ENCODE data around the gene SLC25A21.
A peak's percentile ranks its signal among the peaks of the same experiment; 100 is the strongest.
"Not testable (repeated sequence)": the region's sequence is repeated elsewhere in the genome, so short reads cannot be mapped to it uniquely, and the experiment has no call there.

Gene SLC25A21

DNA sequence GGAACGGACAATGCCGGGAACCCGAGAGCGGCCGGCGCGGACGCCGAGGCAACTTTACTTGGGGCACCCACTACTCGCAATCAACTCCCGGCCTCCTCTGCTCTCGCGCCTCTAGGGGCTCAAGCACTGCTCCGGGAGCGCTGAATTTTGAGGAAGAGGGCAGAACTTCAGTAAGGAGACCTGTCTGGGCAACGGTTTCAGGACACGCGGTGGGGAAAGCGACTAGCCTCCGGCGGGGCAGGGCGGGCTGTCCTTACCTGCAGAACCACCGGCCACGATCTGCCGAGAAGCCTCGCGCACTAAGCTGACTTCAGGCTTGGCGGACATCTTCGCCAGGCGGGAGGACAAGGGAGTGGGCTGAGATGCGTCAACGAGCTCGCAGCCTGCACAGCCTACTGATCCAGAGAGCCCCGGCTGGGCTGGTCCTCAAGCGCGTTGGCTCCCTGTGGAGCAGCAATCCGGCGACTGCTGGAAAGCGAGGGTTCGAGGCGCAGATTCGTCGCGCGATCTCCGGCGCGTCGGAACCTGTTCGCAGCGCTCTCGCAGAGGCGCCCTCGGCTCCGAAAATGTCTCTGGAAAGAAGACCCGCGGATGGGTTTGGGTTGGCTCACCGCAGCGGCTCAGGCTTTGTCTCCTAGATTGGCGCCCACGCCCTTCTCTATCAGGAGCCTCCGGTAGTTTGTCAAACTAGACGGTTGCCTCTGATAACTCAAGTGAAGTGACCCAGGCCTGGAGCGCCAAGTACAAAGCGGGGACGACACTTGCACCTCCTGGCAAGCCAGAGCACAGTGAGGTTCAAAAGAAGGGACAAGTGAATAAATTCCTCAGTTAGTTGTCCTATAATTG, at the start of gene SLC25A21:
TSS of gene SLC25A21 (minus strand) at position 583 of the 846 bp plus-strand sequence.
- H3K9me3 Mint-ChIP-seq = no peaks in the 10 kb centered on the region
- no peaks in the 10 kb centered on the region for H3K27me3 Mint-ChIP-seq (ENCODE audit: low read depth)
- H3K4me1 Mint-ChIP-seq = peaks cover 27% of the 10 kb centered on the region
- TF ChIP-seq, protein P1, sequence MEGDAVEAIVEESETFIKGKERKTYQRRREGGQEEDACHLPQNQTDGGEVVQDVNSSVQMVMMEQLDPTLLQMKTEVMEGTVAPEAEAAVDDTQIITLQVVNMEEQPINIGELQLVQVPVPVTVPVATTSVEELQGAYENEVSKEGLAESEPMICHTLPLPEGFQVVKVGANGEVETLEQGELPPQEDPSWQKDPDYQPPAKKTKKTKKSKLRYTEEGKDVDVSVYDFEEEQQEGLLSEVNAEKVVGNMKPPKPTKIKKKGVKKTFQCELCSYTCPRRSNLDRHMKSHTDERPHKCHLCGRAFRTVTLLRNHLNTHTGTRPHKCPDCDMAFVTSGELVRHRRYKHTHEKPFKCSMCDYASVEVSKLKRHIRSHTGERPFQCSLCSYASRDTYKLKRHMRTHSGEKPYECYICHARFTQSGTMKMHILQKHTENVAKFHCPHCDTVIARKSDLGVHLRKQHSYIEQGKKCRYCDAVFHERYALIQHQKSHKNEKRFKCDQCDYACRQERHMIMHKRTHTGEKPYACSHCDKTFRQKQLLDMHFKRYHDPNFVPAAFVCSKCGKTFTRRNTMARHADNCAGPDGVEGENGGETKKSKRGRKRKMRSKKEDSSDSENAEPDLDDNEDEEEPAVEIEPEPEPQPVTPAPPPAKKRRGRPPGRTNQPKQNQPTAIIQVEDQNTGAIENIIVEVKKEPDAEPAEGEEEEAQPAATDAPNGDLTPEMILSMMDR (IDR thresholded peaks at IDR 0.05; ENCODE audit: unreplicated experiment in 3 of 3) = peak in 1 of 3 experiments; percentile 23
- H3K4me3 Mint-ChIP-seq = peak within 1 kb of the TSS; percentile 90 to 99 (median 94)
- peak within 1 kb of the TSS; percentile 99 to 100 (median 100) for H3K27ac Mint-ChIP-seq
- no peaks in the 10 kb centered on the region for H3K36me3 Mint-ChIP-seq (ENCODE audit: low read depth)

DNA sequence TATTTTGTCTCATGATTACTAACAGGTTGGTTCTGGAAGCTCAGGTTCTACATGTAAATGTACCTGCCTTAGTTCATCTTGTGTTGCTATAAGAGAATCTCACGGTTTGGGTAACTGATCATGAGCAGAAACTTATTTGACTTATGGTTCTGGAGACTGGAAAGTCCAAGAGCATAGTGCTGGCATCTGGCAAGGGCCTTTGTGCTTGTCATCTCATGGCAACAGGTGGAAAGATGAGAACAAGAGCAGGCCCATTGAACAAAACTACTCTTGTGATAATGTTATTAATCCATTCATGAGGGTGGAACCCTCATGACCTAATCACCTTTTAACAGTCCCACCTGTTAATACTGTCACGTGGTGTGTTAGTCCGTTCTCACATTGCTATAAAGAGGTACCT, 48.7 kb upstream of the SLC25A21 start:
- TF ChIP-seq, protein P1 (IDR thresholded peaks at IDR 0.05; ENCODE audit: unreplicated experiment in 3 of 3) = no peak
- Mint-ChIP-seq H3K27ac (no peak overlapping the region), H3K4me1 (no peaks in the 10 kb centered on the region), H3K4me3 (no peak overlapping the region), H3K36me3 (ENCODE audit: low read depth) (peaks cover 64% of the 10 kb centered on the region), H3K27me3 (ENCODE audit: low read depth) (peaks cover 4% of the 10 kb centered on the region), H3K9me3 (peaks cover 39% of the 10 kb centered on the region)

DNA sequence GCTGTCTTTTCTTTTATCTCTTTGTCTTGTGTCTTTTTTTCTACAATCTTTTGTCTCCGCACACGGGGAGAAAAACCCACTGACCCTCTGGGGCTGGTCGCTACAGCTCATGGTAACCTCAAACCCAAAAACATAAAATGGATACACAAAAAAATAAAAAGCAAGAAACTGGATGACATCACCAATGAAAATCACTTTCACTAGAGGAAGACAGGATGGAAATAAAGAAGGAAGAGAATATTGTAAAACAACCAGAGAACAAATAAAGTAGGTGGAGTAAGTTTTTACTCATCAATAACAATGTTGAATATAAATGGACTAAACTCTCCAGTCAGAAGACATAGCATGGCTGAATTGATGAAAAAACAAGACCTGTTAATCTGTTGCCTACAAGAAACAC, 42.9 kb upstream of the SLC25A21 start:
- Mint-ChIP-seq H3K27me3 (ENCODE audit: low read depth) (no peaks in the 10 kb centered on the region), H3K9me3 (peaks cover 52% of the 10 kb centered on the region)

DNA sequence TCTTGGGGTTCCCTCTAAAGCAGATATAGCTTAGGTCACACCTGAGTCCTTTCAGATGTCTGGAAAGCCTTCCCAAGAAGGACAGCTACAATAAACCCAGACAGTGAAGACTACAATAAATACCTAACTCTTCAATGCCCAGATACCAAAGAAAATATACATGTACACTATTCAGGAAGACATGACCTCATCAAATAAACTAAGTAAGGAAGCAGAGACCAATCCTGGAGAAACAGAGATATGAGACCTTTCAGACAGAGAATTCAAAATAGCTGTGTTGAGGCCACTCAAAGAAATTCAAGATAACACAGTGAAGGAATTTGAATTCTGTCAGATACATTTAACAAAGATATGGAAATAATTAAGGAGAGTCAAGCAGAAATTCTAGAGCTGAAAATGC, 40.6 kb upstream of the SLC25A21 start:
- Mint-ChIP-seq H3K4me1 (no peaks in the 10 kb centered on the region), H3K9me3 (peaks cover 60% of the 10 kb centered on the region), H3K27me3 (ENCODE audit: low read depth) (no peaks in the 10 kb centered on the region), H3K4me3 (no peak overlapping the region), H3K27ac (no peak overlapping the region), H3K36me3 (ENCODE audit: low read depth) (peaks cover 71% of the 10 kb centered on the region)
- TF ChIP-seq, protein P1 (IDR thresholded peaks at IDR 0.05; ENCODE audit: unreplicated experiment in 3 of 3) = no peak

More for the DNA sequence above, 42.9 kb upstream of the SLC25A21 start:
- Mint-ChIP-seq H3K27ac (no peak overlapping the region), H3K4me3 (no peak overlapping the region), H3K36me3 (ENCODE audit: low read depth) (peaks cover 70% of the 10 kb centered on the region), H3K4me1 (no peaks in the 10 kb centered on the region)
- TF ChIP-seq, protein P1 (IDR thresholded peaks at IDR 0.05; ENCODE audit: unreplicated experiment in 3 of 3) = no peak

DNA sequence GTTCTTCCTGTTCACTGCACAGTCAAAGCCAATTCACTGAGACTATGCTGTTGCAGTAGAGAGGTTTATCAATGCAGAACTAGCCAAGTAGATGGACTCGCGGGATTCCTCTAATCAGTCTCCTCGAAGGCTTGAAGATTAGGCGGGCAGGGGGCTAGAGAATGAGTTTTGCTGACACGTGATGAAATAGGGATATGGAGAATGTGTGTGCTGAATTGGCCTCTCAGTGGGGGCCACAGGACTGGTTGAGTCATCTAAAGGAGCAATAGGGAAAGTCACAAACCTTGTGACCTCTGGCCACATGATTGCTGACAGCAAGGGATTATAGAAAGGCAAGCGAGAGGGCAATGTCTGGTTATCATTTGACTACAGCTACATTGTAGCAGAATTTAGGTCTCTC, 38.0 kb upstream of the SLC25A21 start:
- Mint-ChIP-seq H3K27me3 (ENCODE audit: low read depth) (no peaks in the 10 kb centered on the region), H3K36me3 (ENCODE audit: low read depth) (peaks cover 68% of the 10 kb centered on the region), H3K27ac (no peak overlapping the region), H3K4me3 (no peak overlapping the region), H3K4me1 (no peaks in the 10 kb centered on the region), H3K9me3 (peaks cover 58% of the 10 kb centered on the region)
- TF ChIP-seq, protein P1 (IDR thresholded peaks at IDR 0.05; ENCODE audit: unreplicated experiment in 3 of 3) = no peak

DNA sequence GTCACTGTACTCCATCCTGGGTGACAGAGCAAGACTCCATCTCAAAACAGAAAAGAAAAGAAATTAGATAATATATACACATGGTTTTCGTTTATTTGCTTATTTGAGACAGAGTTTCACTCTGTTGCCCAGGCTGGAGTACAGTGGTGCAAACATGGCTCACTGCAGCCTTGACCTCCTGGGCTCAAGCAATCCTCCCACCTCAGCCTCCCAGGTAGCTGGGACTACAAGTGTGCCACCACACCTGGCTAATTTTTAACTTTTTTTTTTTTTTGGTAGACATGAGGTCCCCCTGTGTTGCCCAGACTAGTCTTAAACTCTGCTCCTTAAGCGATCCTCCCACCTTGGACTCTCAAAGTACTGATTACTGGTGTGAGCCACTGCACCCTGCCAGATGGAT, 37.2 kb upstream of the SLC25A21 start:
- H3K27ac Mint-ChIP-seq; H3K4me3 Mint-ChIP-seq; H3K27me3 Mint-ChIP-seq (ENCODE audit: low read depth); H3K4me1 Mint-ChIP-seq: not testable (repeated sequence)
- Mint-ChIP-seq H3K9me3 (peaks cover 58% of the 10 kb centered on the region), H3K36me3 (ENCODE audit: low read depth) (peaks cover 70% of the 10 kb centered on the region)

DNA sequence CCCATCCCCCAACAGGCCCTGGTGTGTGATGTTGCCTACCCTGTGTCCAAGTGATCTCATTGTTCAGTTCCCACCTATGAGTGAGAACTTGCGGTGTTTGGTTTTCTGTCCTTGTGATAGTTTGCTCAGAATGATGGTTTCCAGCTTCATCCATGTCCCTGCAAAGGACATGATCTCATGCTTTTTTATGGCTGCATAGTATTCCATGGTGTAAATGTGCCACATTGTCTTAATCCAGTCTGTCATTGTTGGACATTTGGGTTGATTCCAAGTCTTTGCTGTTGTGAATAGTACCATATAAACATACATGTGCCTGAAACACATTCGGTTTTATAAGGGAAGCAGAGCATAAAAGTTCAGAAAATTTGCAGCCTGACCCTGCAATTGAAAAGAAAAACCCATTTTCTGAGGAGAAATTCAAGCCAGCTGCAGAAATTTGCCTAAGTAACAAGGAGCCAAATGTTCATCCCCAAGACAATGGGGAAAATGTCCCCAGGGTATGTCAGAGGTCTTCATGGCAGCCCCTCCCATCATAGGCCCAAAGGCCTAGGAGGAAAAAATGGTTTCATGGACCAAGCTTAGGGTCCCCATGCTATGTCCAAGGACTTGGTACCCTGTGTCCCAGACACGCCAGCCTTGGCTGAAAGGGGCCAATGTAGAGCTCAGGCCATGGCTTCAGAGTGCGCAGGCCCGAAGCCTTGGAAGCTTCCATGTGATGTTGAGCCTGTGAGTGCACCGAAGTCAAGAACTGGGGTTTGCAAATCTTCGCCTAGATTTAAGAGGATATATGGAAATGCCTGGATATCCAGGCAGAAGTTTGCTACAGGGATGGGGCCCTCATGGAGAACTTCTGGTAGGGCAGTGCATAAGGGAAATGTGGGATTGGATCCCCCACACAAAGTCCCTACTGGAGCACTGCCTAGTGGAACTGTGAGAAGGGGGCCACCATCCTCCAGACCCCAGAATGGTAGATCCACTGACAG, 33.5 kb upstream of the SLC25A21 start:
- not testable (repeated sequence) for H3K4me3 Mint-ChIP-seq; H3K4me1 Mint-ChIP-seq; H3K27me3 Mint-ChIP-seq (ENCODE audit: low read depth); H3K27ac Mint-ChIP-seq
- peaks cover 48% of the 10 kb centered on the region for H3K36me3 Mint-ChIP-seq (ENCODE audit: low read depth)
- peaks cover 41% of the 10 kb centered on the region for H3K9me3 Mint-ChIP-seq

Measured in nephron (organoid).